ENCODE results near the gene MAP3K7CL.

GRCh38 chr21:29163341-29164115 lies 33.1 kb downstream of the MAP3K7CL start:
- TF ChIP-seq POLR2A (IDR thresholded peaks at IDR 0.05; ENCODE audit: extremely low read depth, insufficient read length), result no peak
- TF ChIP-seq, protein P1, sequence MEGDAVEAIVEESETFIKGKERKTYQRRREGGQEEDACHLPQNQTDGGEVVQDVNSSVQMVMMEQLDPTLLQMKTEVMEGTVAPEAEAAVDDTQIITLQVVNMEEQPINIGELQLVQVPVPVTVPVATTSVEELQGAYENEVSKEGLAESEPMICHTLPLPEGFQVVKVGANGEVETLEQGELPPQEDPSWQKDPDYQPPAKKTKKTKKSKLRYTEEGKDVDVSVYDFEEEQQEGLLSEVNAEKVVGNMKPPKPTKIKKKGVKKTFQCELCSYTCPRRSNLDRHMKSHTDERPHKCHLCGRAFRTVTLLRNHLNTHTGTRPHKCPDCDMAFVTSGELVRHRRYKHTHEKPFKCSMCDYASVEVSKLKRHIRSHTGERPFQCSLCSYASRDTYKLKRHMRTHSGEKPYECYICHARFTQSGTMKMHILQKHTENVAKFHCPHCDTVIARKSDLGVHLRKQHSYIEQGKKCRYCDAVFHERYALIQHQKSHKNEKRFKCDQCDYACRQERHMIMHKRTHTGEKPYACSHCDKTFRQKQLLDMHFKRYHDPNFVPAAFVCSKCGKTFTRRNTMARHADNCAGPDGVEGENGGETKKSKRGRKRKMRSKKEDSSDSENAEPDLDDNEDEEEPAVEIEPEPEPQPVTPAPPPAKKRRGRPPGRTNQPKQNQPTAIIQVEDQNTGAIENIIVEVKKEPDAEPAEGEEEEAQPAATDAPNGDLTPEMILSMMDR (IDR thresholded peaks at IDR 0.05; ENCODE audit: low read depth, low read length), result no peak
- TF ChIP-seq, protein P2, sequence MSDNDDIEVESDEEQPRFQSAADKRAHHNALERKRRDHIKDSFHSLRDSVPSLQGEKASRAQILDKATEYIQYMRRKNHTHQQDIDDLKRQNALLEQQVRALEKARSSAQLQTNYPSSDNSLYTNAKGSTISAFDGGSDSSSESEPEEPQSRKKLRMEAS (IDR thresholded peaks at IDR 0.05; ENCODE audit: low read depth, low read length), result no peak
- no peak for TF ChIP-seq MYC (IDR thresholded peaks at IDR 0.05; ENCODE audit: low read depth, low read length)

Measured in NB4 (cell line).